ENCODE results near the gene LAMA2.

DNA sequence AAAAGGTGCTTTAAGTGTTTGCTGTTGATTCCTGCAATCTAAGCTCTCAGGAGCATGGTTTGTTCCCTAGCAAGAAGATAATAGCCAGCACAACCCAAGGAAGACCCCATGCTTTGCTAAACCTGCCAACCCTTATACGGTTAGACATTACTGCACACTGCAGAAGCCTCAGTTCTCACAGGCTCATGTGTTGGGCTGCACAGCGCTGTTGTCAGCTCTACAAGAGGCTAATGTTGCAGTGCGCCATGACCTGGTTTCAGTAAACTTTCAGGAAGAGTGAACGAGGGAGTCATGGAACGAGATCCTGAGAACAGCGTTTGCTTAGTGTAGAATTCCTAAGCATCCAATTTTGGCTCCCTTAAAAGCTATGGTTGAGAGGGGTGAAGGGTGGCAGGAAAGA is 608.5 kb downstream of the LAMA2 start:
- TF ChIP-seq, protein P1, sequence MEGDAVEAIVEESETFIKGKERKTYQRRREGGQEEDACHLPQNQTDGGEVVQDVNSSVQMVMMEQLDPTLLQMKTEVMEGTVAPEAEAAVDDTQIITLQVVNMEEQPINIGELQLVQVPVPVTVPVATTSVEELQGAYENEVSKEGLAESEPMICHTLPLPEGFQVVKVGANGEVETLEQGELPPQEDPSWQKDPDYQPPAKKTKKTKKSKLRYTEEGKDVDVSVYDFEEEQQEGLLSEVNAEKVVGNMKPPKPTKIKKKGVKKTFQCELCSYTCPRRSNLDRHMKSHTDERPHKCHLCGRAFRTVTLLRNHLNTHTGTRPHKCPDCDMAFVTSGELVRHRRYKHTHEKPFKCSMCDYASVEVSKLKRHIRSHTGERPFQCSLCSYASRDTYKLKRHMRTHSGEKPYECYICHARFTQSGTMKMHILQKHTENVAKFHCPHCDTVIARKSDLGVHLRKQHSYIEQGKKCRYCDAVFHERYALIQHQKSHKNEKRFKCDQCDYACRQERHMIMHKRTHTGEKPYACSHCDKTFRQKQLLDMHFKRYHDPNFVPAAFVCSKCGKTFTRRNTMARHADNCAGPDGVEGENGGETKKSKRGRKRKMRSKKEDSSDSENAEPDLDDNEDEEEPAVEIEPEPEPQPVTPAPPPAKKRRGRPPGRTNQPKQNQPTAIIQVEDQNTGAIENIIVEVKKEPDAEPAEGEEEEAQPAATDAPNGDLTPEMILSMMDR (conservative IDR thresholded peaks at IDR 0.05 in 1 of 2, IDR thresholded peaks at IDR 0.05 in 1 of 2; ENCODE audit: extremely low read depth in 1 of 2, insufficient read depth in 1 of 2, low read depth in 1 of 2, low read length in 2 of 2), result no peak
- TF ChIP-seq EZH2 (IDR thresholded peaks at IDR 0.05; ENCODE audit: borderline replicate concordance, low read length), result no peak
